Measurements from ENCODE around the gene NEUROD6. TPM values are rescaled to one million over a fixed set of nuclear protein-coding genes. Genes with fewer than 3 reads are reported as not detected.

Gene NEUROD6
- total RNA-seq, 1 experiment from 2014 or later, result not detected

GRCh38 chr7:31362401-31362800 lies 21.9 kb upstream of the NEUROD6 start:
- in situ Hi-C loops (cut with HindIII; ENCODE audit: low pct_unique_long_range_greater_than_20kb, low sequenced_read_pairs) (no loop called here), intact Hi-C loops (cut with micrococcal nuclease; ENCODE audit: unreplicated experiment) (no loop called here)
- Histone ChIP-seq H3K27ac (ENCODE audit: low read length) (no peak overlapping the region), H3K9me3 (ENCODE audit: control insufficient read depth, insufficient read depth, low read depth, low read length) (no peaks in the 10 kb centered on the region), H3K4me1 (ENCODE audit: control insufficient read depth, insufficient read depth, low read length) (no peaks in the 10 kb centered on the region), H3K27me3 (ENCODE audit: control insufficient read depth, insufficient read depth, low read length) (no peaks in the 10 kb centered on the region), H3K4me3 (ENCODE audit: low read depth in 2 of 2, low read length in 2 of 2) (no peak overlapping the region), H3K36me3 (ENCODE audit: control insufficient read depth, insufficient read depth, low read length) (no peaks in the 10 kb centered on the region)
- CTCF ChIA-PET, result no interaction called here
- DNase-seq (ENCODE audit: low read depth, low spot score), result no peak
- POLR2A ChIA-PET, result no interaction called here
- TF ChIP-seq POLR2AphosphoS5 (IDR thresholded peaks at IDR 0.05; ENCODE audit: low read depth, low read length) (no peak), SIN3A (IDR thresholded peaks at IDR 0.05; ENCODE audit: borderline replicate concordance, insufficient read depth, low read depth, low read length) (no peak), REST (IDR thresholded peaks at IDR 0.05; ENCODE audit: insufficient read depth in 1 of 2, low read depth in 2 of 2, low read length in 1 of 2) (no peak), TCF7L2 (IDR thresholded peaks at IDR 0.05; ENCODE audit: low read depth, low read length) (no peak), CTCF (IDR thresholded peaks at IDR 0.05) (no peak)
- no peak for ATAC-seq
- no TSS peak for BruUV-seq (replicated peaks)

GRCh38 chr7:31358467-31358866 lies 17.9 kb upstream of the NEUROD6 start:
- TF ChIP-seq TCF7L2 (IDR thresholded peaks at IDR 0.05; ENCODE audit: low read depth, low read length) (no peak), REST (IDR thresholded peaks at IDR 0.05; ENCODE audit: insufficient read depth in 1 of 2, low read depth in 2 of 2, low read length in 1 of 2) (no peak), CTCF (IDR thresholded peaks at IDR 0.05) (no peak), POLR2AphosphoS5 (IDR thresholded peaks at IDR 0.05; ENCODE audit: low read depth, low read length) (no peak), SIN3A (IDR thresholded peaks at IDR 0.05; ENCODE audit: borderline replicate concordance, insufficient read depth, low read depth, low read length) (no peak)

More at GRCh38 chr7:31358467-31358866, 17.9 kb upstream of the NEUROD6 start:
- Histone ChIP-seq H3K9me3 (ENCODE audit: control insufficient read depth, insufficient read depth, low read depth, low read length) (no peaks in the 10 kb centered on the region), H3K4me1 (ENCODE audit: control insufficient read depth, insufficient read depth, low read length) (no peaks in the 10 kb centered on the region), H3K27ac (ENCODE audit: low read length) (no peak overlapping the region), H3K4me3 (ENCODE audit: low read depth in 2 of 2, low read length in 2 of 2) (no peak overlapping the region), H3K36me3 (ENCODE audit: control insufficient read depth, insufficient read depth, low read length) (no peaks in the 10 kb centered on the region), H3K27me3 (ENCODE audit: control insufficient read depth, insufficient read depth, low read length) (no peaks in the 10 kb centered on the region)
- no TSS peak for BruUV-seq (replicated peaks)
- ChIA-PET CTCF (no interaction called here), POLR2A (no interaction called here)
- no peak for ATAC-seq
- DNase-seq (ENCODE audit: low read depth, low spot score), result no peak
- intact Hi-C loops (cut with micrococcal nuclease; ENCODE audit: unreplicated experiment) (no loop called here), in situ Hi-C loops (cut with HindIII; ENCODE audit: low pct_unique_long_range_greater_than_20kb, low sequenced_read_pairs) (no loop called here)

Measured in Panc1 (cell line).